Gastroesophageal sphincter (tissue), 4 donors: Measurements from ENCODE around the gene ASB11. TPM values are rescaled to one million over a fixed set of nuclear protein-coding genes. Genes with fewer than 3 reads are reported as not detected.

Experiments
- ATAC-seq: fragments of 150-250 bp; one replicate; pipeline ENCODE4 v1.9.1; 2016; ENCODE audit warnings: mild to moderate bottlenecking, moderate library complexity
- H3K27ac ChIP-seq, 4 donors: fragments of 200-600 bp; sonication (generic) in 3 of 4; 1 replicate in 3 of 4; 2 replicates in 1 of 4; pipeline ENCODE4 v1.5.1; 2016 to 2019
- H3K27me3 ChIP-seq: fragments of 200-600 bp; sonication (generic); one replicate; pipeline ENCODE4 v1.5.1; 2019
- H3K36me3 ChIP-seq, 2 donors: fragments of 200-600 bp; sonication (generic); one replicate each; pipeline ENCODE4 v1.5.1; 2019; ENCODE audit warnings: control low read depth in 1 of 2
- H3K4me1 ChIP-seq, 3 donors: fragments of 200-600 bp; sonication (generic); 1 replicate in 2 of 3; 2 replicates in 1 of 3; pipeline ENCODE4 v1.5.1; 2016 to 2019; ENCODE audit warnings: control low read depth in 2 of 3
- H3K4me3 ChIP-seq, 2 donors: fragments of 200-600 bp; sonication (generic); one replicate each; pipeline ENCODE4 v1.5.1; 2019; ENCODE audit warnings: mild to moderate bottlenecking in 1 of 2, moderate library complexity in 1 of 2
- H3K9me3 ChIP-seq, 3 donors: fragments of 200-600 bp; sonication (generic); one replicate each; pipeline ENCODE4 v1.5.1; 2017 to 2019; ENCODE audit warnings: control low read depth in 2 of 3
- CTCF ChIP-seq, 4 experiments: fragments of 200-600 bp in 2 of 4; fragments of 450-650 bp in 2 of 4; sonication (generic) in 1 of 4; IDR thresholded peaks; one replicate each; pipeline ENCODE4 v1.5.1; 2017 to 2019; ENCODE audit warnings: antibody characterized with exemption in 4 of 4, mild to moderate bottlenecking in 2 of 4, moderate library complexity in 2 of 4
- EP300 ChIP-seq: sonication (generic); formaldehyde crosslinking; IDR thresholded peaks from one replicate; pipeline ENCODE4 v1.6.1; 2017; ENCODE audit warnings: antibody characterized with exemption, mild to moderate bottlenecking
- POLR2A ChIP-seq, 2 donors: fragments of 450-650 bp; IDR thresholded peaks; one replicate each; pipeline ENCODE4 v1.6.1; 2017; ENCODE audit warnings: antibody characterized with exemption in 2 of 2, mild to moderate bottlenecking in 2 of 2, moderate library complexity in 1 of 2
- POLR2AphosphoS5 ChIP-seq: sonication (generic); formaldehyde crosslinking; IDR thresholded peaks from one replicate; pipeline ENCODE4 v1.6.1; 2017; ENCODE audit warnings: antibody characterized with exemption
- WGBS, 2 donors: methylation state at CpG; one replicate each; pipeline ENCODE4 v1.1.5; 2018; ENCODE audit warnings: low coverage in 1 of 2; 5-methylcytosine and 5-hydroxymethylcytosine counted together
- total RNA-seq, 4 donors: library from RNA; depleted of rRNA; stranded (reverse); fragments of >200 nt; gene quantifications; one replicate each; pipeline ENCODE4 v1.1.0, GENCODE V29; 2016

The ASB11 gene
- total RNA-seq, 4 donors from 2014 or later: 0.67 TPM; not detected in 3

- TF ChIP-seq EP300 (no peak), POLR2AphosphoS5 (no peak), POLR2A (IDR thresholded peaks at IDR 0.05) (no peak), CTCF (IDR thresholded peaks at IDR 0.05) (no peak)
- Histone ChIP-seq H3K36me3 (peaks cover 0 to 46% of the 10 kb centered on the region in 2 donors), H3K4me1 (no peaks in the 10 kb centered on the region), H3K27ac (no peak overlapping the region), H3K4me3 (no peak overlapping the region), H3K9me3 (no peaks in the 10 kb centered on the region), H3K27me3 (no peaks in the 10 kb centered on the region)
- WGBS, 2 donors: 64 to 92% methylated on average over 5 of the region's 5 CpGs
- no peak for ATAC-seq
Measured at GRCh38 chrX:15322472-15322871, 7.0 kb upstream of the ASB11 start.

GRCh38 chrX:15322072-15322471 lies 6.6 kb upstream of the ASB11 start:
- no peak for ATAC-seq
- H3K4me1 ChIP-seq: no peaks in the 10 kb centered on the region
- WGBS, 2 donors: 49 to 69% methylated on average over 1 to 2 of the region's 3 CpGs
- H3K9me3 ChIP-seq: no peaks in the 10 kb centered on the region
- TF ChIP-seq EP300 (no peak), POLR2A (IDR thresholded peaks at IDR 0.05) (no peak), CTCF (IDR thresholded peaks at IDR 0.05) (no peak), POLR2AphosphoS5 (no peak)
- peaks cover 0 to 46% of the 10 kb centered on the region in 2 donors for H3K36me3 ChIP-seq
- no peaks in the 10 kb centered on the region for H3K27me3 ChIP-seq
- no peak overlapping the region for H3K27ac ChIP-seq
- no peak overlapping the region for H3K4me3 ChIP-seq

GRCh38 chrX:15321447-15321846 lies 6.0 kb upstream of the ASB11 start:
- H3K27ac ChIP-seq: no peak overlapping the region
- 88% methylated on average over 4 of the region's 4 CpGs; no CpG with 5 or more reads in 1 of the 2 donors for WGBS, 2 donors
- no peak overlapping the region for H3K4me3 ChIP-seq
- H3K27me3 ChIP-seq: no peaks in the 10 kb centered on the region
- H3K36me3 ChIP-seq: peaks cover 0 to 46% of the 10 kb centered on the region in 2 donors
- TF ChIP-seq POLR2AphosphoS5 (no peak), POLR2A (IDR thresholded peaks at IDR 0.05) (no peak), EP300 (no peak), CTCF (IDR thresholded peaks at IDR 0.05) (no peak)
- ATAC-seq: no peak
- H3K9me3 ChIP-seq: no peaks in the 10 kb centered on the region
- H3K4me1 ChIP-seq: no peaks in the 10 kb centered on the region

- TF ChIP-seq CTCF (IDR thresholded peaks at IDR 0.05) (no peak), POLR2A (IDR thresholded peaks at IDR 0.05) (no peak), POLR2AphosphoS5 (no peak), EP300 (no peak)
- WGBS, 2 donors: 75 to 78% methylated on average over 4 of the region's 4 CpGs
- H3K27ac ChIP-seq: no peak overlapping the region
- H3K36me3 ChIP-seq: peaks cover 0 to 46% of the 10 kb centered on the region in 2 donors
- H3K9me3 ChIP-seq: no peaks in the 10 kb centered on the region
- H3K4me1 ChIP-seq: no peaks in the 10 kb centered on the region
- H3K4me3 ChIP-seq: no peak overlapping the region
- ATAC-seq: no peak
- H3K27me3 ChIP-seq: no peaks in the 10 kb centered on the region
Measured at GRCh38 chrX:15320297-15320696, 4.9 kb upstream of the ASB11 start.

- TF ChIP-seq CTCF (IDR thresholded peaks at IDR 0.05): no peak
- TF ChIP-seq POLR2AphosphoS5: no peak
- TF ChIP-seq POLR2A (IDR thresholded peaks at IDR 0.05): no peak
- TF ChIP-seq EP300: no peak
- no peaks in the 10 kb centered on the region for H3K9me3 ChIP-seq
- H3K4me1 ChIP-seq: no peaks in the 10 kb centered on the region
- peaks cover 0 to 37% of the 10 kb centered on the region in 2 donors for H3K36me3 ChIP-seq
- H3K4me3 ChIP-seq: no peak overlapping the region
- no peaks in the 10 kb centered on the region for H3K27me3 ChIP-seq
- 80 to 91% methylated on average over 4 of the region's 4 CpGs for WGBS, 2 donors
- H3K27ac ChIP-seq: no peak overlapping the region
- ATAC-seq: no peak
Measured at GRCh38 chrX:15319075-15319474, 3.6 kb upstream of the ASB11 start.
